Transverse colon (tissue), 4 donors: Measurements from ENCODE around the gene PRRG1. TPM values are rescaled to one million over a fixed set of nuclear protein-coding genes. Genes with fewer than 3 reads are reported as not detected.
A peak's percentile ranks its signal among the peaks of the same experiment; 100 is the strongest.

Experiments
- DNase-seq: peaks from one replicate; pipeline ENCODE4 v3.0.0-alpha.2; 2019
- H3K27ac ChIP-seq, 4 donors: fragments of 200-600 bp; sonication (generic); 2 replicates each; pipeline ENCODE4 v1.5.1; 2016 to 2018; ENCODE audit warnings: inconsistent platforms in 4 of 4
- H3K27me3 ChIP-seq: fragments of 200-600 bp; sonication (generic); 2 replicates; pipeline ENCODE4 v1.5.1; 2017; ENCODE audit warnings: inconsistent platforms
- H3K36me3 ChIP-seq, 4 donors: fragments of 200-600 bp; sonication (generic); 2 replicates each; pipeline ENCODE4 v1.5.1; 2017 to 2019; ENCODE audit warnings: inconsistent platforms in 4 of 4
- H3K4me1 ChIP-seq, 4 donors: fragments of 200-600 bp; sonication (generic); 2 replicates each; pipeline ENCODE4 v1.5.1; 2017 to 2020; ENCODE audit warnings: inconsistent platforms in 4 of 4
- H3K4me3 ChIP-seq, 4 donors: fragments of 200-600 bp; sonication (generic); 1 replicate in 1 of 4; 2 replicates in 3 of 4; pipeline versions ENCODE4 v1.5.1 to v1.6.1; 2017 to 2019; ENCODE audit warnings: inconsistent platforms in 4 of 4
- H3K9me3 ChIP-seq, 2 donors: fragments of 200-600 bp; sonication (generic); 2 replicates each; pipeline ENCODE4 v1.5.1; 2017 to 2019; ENCODE audit warnings: inconsistent platforms in 2 of 2
- EP300 ChIP-seq: sonication (generic); formaldehyde crosslinking; IDR thresholded peaks from one replicate; pipeline ENCODE4 v1.6.1; 2017; ENCODE audit warnings: antibody characterized with exemption, low read depth
- POLR2A ChIP-seq: fragments of 450-650 bp; IDR thresholded peaks from one replicate; pipeline ENCODE4 v1.6.1; 2016; ENCODE audit warnings: antibody characterized with exemption, mild to moderate bottlenecking, moderate library complexity
- POLR2AphosphoS5 ChIP-seq, 3 donors: sonication (generic); formaldehyde crosslinking; IDR thresholded peaks; one replicate each; pipeline ENCODE4 v1.6.1; 2016; ENCODE audit warnings: antibody characterized with exemption in 3 of 3
- WGBS, 2 donors: methylation state at CpG; one replicate each; pipeline ENCODE4 v1.1.5; 2018; ENCODE audit warnings: low coverage in 1 of 2; 5-methylcytosine and 5-hydroxymethylcytosine counted together
- in situ Hi-C, 4 donors: fragments of 200-750 bp; cut with MboI; loops; one replicate each; pipeline versions ENCODE4 v1.15.0 to v1.15.1; 2017; ENCODE audit warnings: low sequenced_read_pairs in 3 of 4, low pct_ligation_motif_present in 1 of 4, low pct_unique_long_range_greater_than_20kb in 1 of 4
- intact Hi-C: fragments of 100-400 bp; cut with DNase I; formaldehyde crosslinking; loops from one replicate; pipeline ENCODE4 v1.15.1; 2023; ENCODE audit warnings: low total_unique reads
- total RNA-seq, 4 donors: library from RNA; depleted of rRNA; stranded (reverse); fragments of >200 nt; gene quantifications; one replicate each; pipeline ENCODE4 v1.1.0, GENCODE V29; 2016
- TF ChIP-seq, protein P1 (sequence below), 5 experiments: fragments of 200-600 bp in 3 of 5; fragments of 450-650 bp in 2 of 5; sonication (generic) in 3 of 5; IDR thresholded peaks; 1 replicate in 2 of 5; 2 replicates in 3 of 5; pipeline ENCODE4 v1.5.1; 2016 to 2017; ENCODE audit warnings: antibody characterized with exemption in 5 of 5, inconsistent platforms in 3 of 5, mild to moderate bottlenecking in 2 of 5, moderate library complexity in 1 of 5

Gene PRRG1
- total RNA-seq, 4 donors from 2014 or later, result 5.4 to 14.6 (median 11.6) TPM

DNA sequence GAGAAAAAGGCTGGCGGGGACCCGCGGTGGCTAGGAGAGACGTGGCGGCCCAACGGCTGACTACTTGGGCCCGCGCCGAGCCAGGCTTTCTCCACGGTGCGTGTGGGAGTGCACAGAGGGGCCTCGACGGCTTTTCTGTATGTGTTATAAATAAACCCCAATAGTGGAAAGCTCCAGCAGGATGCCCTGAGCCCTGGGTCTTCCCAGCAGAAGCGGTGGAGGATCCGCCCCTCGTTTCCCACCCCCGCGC lies 268 bp upstream of the PRRG1 start:
- peak overlapping the region; percentile 60 to 88 (median 86) for H3K27ac ChIP-seq
- in situ Hi-C loops, result no loop called here
- H3K36me3 ChIP-seq, result no peaks in the 10 kb centered on the region
- H3K4me3 ChIP-seq, result peak overlapping the region; percentile 26 to 65 (median 53)
- TF ChIP-seq, protein P1, sequence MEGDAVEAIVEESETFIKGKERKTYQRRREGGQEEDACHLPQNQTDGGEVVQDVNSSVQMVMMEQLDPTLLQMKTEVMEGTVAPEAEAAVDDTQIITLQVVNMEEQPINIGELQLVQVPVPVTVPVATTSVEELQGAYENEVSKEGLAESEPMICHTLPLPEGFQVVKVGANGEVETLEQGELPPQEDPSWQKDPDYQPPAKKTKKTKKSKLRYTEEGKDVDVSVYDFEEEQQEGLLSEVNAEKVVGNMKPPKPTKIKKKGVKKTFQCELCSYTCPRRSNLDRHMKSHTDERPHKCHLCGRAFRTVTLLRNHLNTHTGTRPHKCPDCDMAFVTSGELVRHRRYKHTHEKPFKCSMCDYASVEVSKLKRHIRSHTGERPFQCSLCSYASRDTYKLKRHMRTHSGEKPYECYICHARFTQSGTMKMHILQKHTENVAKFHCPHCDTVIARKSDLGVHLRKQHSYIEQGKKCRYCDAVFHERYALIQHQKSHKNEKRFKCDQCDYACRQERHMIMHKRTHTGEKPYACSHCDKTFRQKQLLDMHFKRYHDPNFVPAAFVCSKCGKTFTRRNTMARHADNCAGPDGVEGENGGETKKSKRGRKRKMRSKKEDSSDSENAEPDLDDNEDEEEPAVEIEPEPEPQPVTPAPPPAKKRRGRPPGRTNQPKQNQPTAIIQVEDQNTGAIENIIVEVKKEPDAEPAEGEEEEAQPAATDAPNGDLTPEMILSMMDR (IDR thresholded peaks at IDR 0.05), result no peak
- TF ChIP-seq EP300 (no peak), POLR2A (no peak), POLR2AphosphoS5 (IDR thresholded peaks at IDR 0.05) (no peak)
- H3K9me3 ChIP-seq, result no peaks in the 10 kb centered on the region
- 37% methylated on average over 16 of the region's 18 CpGs; no CpG with 5 or more reads in 1 of the 2 donors for WGBS, 2 donors
- DNase-seq, result no peak
- H3K27me3 ChIP-seq, result no peaks in the 10 kb centered on the region
- intact Hi-C loops, result no loop called here
- peaks cover 0 to 6% (median 1%) of the 10 kb centered on the region in 4 donors for H3K4me1 ChIP-seq

DNA sequence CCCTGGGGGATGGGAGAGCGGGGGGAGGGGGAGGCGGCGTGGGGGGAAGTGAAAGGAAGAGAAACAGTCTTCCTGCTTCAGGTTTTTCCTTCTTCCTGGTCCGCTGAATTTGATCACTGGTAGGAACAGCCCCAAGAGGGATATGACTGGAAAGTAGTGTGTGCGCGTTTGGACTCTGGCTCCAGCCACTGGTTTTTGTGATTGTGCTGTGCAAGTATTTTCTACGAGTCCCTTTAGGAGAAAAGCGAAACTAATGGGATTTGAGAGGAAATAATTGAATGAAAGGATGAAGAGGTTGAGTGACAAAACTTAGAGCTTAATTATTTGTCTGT lies 836 bp downstream of the PRRG1 start:
- peaks cover 0 to 6% (median 1%) of the 10 kb centered on the region in 4 donors for H3K4me1 ChIP-seq
- intact Hi-C loops (no loop called here), in situ Hi-C loops (no loop called here)
- H3K4me3 ChIP-seq, result peak overlapping the region; percentile 46 to 65 (median 53)
- H3K36me3 ChIP-seq, result no peaks in the 10 kb centered on the region
- no peaks in the 10 kb centered on the region for H3K27me3 ChIP-seq
- no peak for TF ChIP-seq POLR2AphosphoS5 (IDR thresholded peaks at IDR 0.05)
- TF ChIP-seq, protein P1 (IDR thresholded peaks at IDR 0.05), result no peak
- no peak for TF ChIP-seq POLR2A
- no peak for TF ChIP-seq EP300
- no peaks in the 10 kb centered on the region for H3K9me3 ChIP-seq
- H3K27ac ChIP-seq, result peak overlapping the region; percentile 84 to 88 (median 86)
- 0 to 45% methylated on average over 3 to 8 of the region's 8 CpGs for WGBS, 2 donors
- DNase-seq, result no peak

DNA sequence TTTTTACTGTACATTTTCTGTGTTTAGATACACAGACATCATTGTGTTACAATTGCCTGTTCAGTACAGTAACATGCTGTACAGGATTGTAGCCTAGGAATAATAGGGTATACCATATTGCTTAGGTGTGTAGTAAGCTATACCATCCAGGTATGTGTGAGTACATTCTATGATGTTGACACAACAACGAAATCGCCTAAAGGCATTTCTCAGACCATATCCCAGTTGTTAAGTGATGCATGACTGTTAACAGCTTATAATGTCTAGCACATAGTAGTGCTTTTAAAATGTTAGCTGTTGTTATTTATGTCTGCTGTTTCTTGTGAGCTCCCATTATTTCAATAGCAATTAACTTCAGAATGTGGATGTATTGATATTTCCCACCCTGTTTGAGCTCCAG lies 4.5 kb downstream of the PRRG1 start:
- Histone ChIP-seq H3K36me3 (no peaks in the 10 kb centered on the region), H3K27ac (no peak overlapping the region), H3K4me1 (peaks cover 0 to 6% (median 1%) of the 10 kb centered on the region in 4 donors), H3K9me3 (no peaks in the 10 kb centered on the region), H3K4me3 (no peak overlapping the region), H3K27me3 (no peaks in the 10 kb centered on the region)
- intact Hi-C loops (no loop called here), in situ Hi-C loops (no loop called here)
- WGBS, 2 donors, result 78% methylated on average over 2 of the region's 2 CpGs; no CpG with 5 or more reads in 1 of the 2 donors
- TF ChIP-seq POLR2AphosphoS5 (IDR thresholded peaks at IDR 0.05), result no peak
- TF ChIP-seq EP300, result no peak
- no peak for TF ChIP-seq POLR2A
- TF ChIP-seq, protein P1 (IDR thresholded peaks at IDR 0.05), result no peak
- no peak for DNase-seq

DNA sequence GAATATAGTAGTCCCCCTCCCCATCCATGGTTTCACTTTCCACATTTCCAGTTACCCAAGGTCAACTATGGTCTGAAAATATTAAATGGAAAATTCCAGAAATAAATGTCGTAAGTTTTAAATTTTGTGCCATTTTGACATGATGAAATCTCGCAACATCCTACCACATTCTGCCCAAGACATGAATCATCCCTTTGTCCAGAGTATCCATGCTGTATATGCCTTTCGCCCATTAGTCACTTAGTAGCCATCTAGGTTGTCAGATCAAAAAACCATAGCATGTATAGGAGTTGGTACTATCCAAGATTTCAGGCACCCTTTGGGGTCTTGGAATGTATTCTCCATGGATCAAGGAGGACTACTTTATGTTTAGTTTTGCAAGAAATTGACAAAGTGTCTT lies 8.3 kb downstream of the PRRG1 start:
- in situ Hi-C loops, result no loop called here
- no peaks in the 10 kb centered on the region for H3K4me1 ChIP-seq
- TF ChIP-seq, protein P1 (IDR thresholded peaks at IDR 0.05), result no peak
- no peak for TF ChIP-seq POLR2A
- no peak for TF ChIP-seq EP300
- TF ChIP-seq POLR2AphosphoS5 (IDR thresholded peaks at IDR 0.05), result no peak
- no peak overlapping the region for H3K4me3 ChIP-seq
- 87 to 88% methylated on average over 3 of the region's 3 CpGs for WGBS, 2 donors
- intact Hi-C loops, result no loop called here
- H3K27me3 ChIP-seq, result no peaks in the 10 kb centered on the region
- H3K9me3 ChIP-seq, result no peaks in the 10 kb centered on the region
- DNase-seq, result no peak
- no peaks in the 10 kb centered on the region for H3K36me3 ChIP-seq
- no peak overlapping the region for H3K27ac ChIP-seq
